ENCODE measurements around the gene TMEM256.
A peak's percentile ranks its signal among the peaks of the same experiment; 100 is the strongest.
"Not testable (repeated sequence)": the region's sequence is repeated elsewhere in the genome, so short reads cannot be mapped to it uniquely, and the experiment has no call there.

Gene TMEM256

DNA sequence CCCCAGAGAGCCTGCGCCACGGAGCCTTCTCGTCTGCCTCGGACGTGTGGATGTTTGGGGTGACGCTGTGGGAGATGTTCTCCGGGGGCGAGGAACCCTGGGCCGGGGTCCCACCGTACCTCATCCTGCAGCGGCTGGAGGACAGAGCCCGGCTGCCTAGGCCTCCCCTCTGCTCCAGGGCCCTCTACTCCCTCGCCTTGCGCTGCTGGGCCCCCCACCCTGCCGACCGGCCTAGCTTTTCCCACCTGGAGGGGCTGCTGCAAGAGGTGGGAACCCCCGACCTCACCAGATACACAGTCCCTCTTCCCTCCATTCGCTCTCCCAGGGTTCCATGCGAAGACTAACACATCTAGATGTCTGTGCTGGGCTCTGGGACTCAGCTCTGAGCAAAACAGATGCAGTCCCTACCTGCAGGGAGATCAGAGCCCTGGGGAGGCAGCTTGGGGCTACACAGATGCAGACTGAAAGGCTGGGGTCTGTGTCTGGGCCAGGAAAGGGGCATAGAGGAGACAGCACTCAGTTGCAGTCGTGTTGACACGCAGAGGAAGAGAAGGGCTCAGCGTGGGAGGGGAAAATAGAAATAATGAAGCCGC, 19.3 kb downstream of the TMEM256 start:
- DNase-seq (ENCODE audit: low read depth in 3 of 3, low spot score in 1 of 3), result no peak

DNA sequence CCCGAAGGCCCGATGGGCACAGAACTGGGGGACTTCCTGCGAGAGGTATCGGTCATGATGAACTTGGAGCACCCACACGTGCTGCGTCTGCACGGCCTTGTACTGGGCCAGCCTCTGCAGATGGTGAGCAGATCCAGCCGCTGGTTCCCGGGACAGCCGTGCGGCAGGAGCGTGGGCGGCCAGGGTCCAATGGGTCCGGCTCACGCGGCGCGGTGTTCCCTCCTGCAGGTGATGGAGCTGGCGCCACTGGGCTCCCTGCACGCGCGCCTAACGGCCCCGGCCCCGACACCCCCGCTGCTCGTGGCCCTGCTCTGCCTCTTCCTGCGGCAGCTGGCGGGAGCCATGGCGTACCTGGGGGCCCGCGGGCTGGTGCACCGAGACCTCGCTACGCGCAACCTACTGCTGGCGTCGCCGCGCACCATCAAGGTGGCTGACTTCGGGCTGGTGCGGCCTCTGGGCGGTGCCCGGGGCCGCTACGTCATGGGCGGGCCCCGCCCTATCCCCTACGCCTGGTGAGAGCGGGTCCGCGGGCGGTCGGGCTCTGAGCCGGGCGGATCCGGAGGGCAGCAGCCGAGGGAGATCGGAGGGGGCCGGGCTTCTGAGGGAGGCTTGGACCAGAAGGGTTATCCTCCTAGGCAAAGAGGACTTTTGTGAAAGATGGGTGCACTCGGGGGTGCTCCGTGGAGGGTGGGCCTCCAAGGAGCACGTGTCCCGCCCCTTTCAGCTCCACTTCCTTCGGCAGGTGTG, 20.0 kb downstream of the TMEM256 start:
- peak; percentile 32 to 65 (median 60) for DNase-seq (ENCODE audit: low read depth in 3 of 3, low spot score in 1 of 3)

DNA sequence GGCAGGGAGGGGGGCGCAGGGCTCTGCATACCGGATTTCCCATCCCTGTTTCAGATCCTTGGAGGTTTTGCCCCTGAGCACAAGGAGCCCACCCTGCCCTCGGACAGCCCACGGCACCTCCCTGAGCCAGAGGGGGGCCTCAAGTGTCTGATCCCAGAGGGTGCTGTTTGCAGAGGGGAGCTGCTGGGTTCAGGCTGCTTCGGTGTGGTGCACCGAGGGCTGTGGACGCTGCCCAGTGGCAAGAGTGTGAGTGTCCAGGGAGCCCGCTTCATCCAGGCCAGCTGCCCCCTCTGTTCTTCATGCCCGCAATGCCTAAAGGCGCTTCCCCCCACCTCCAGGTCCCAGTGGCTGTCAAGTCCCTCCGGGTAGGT, 20.5 kb downstream of the TMEM256 start:
- DNase-seq (ENCODE audit: low read depth in 3 of 3, low spot score in 1 of 3), result no peak

DNA sequence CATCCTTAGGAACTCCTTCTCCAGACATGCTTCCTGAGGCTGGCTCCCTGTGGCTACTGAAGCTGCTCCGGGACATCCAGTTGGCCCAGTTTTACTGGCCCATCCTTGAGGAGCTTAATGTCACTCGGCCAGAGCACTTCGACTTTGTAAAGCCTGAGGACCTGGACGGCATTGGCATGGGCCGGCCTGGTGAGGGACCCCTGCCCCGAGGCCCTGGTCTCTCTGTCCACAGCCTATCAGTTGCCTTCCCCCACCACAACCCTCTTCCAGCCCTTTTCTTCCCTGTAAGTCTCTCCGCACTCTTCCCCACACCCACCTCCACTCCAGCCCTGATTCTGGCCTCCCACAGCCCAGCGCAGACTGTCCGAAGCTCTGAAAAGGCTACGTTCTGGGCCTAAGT, 21.0 kb downstream of the TMEM256 start:
- no peak for DNase-seq (ENCODE audit: low read depth in 3 of 3, low spot score in 1 of 3)

DNA sequence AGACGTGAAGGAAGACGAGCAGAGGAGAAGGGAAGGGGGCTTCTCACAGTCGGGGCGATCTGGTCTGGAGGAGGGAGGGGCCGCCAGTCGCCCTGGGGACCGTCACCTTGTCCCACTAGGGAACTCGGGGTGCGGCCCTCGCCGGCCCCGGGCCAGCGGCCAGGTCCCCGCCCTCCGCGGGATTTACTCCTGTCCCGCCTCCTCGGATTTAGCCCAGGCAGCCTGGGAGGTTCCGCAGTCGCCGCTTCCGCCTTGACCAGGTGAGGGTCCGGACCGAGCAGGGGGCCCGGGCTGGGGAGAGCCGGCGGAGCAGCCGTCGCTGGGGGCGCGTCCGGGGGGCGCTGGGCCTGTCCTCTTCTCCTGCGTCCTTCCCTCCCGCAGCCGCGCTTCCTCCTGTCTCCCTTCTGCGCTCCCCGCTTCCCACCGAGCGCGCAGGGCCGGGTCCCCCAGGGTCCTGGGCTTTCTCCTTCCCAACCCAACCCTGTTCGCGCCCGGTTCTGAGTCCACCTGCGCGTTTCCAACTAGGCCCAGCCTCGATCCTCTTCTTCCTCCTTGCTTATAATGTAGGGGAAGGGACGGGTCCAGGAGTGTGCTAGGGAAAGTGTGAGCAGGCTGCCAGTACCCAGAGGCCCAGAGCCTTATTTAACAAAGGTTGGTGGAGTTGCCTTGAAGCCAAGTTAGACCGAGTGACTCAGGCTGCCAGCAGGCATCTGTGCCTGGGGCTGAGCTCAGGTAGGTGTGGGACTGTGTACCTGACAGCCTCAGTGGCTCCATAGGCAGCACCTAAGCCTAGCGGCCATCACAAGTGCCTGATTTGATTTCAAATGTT, 22.8 kb downstream of the TMEM256 start, which contains the start of gene TNK1:
Gene TNK1 (plus strand): TSS at position 235 of the 829 bp plus-strand sequence. CDS start 1,838 bp downstream, outside the sequence.
- no peak for DNase-seq (ENCODE audit: low read depth in 3 of 3, low spot score in 1 of 3)

DNA sequence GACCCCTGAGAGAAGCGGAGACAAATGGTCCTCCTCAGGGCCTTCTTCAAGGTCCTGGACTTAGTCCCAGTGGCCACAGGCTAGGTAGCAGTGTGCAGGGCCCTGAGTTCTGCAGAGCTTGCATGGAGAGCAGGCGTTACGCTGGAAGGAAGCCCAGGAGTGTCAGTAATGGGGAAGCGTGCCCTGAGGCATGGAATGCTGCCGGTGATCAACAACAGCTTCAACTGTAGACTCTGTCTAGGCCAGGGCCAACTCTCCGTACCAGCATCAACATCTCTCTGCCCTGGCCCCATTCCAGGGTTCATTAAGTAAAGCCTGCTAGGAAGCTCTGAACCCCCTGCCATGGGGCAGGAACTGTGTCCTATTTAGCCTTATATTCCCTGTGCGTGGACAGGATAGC, 23.6 kb downstream of the TMEM256 start:
- DNase-seq (ENCODE audit: low read depth in 3 of 3, low spot score in 1 of 3), result no peak

DNA sequence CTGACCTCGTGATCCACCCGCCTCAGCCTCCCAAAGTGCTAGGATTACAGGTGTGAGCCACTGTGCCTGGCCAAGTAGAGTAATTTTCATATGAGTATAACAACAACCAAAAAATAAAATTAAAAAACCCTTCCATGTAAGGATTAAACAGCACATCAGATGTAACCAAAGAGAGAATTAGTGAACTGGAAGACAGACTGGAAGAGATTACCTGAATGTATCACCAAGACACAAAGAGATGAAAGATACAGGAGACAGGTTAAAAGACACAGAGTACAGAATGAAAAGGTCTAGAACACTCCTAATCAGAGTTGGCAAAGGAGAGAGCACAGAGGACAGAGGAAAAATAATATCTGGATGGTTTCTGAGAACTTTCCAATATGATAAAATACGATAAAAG, 24.8 kb downstream of the TMEM256 start:
- DNase-seq (ENCODE audit: low read depth in 3 of 3, low spot score in 1 of 3), result no peak

DNA sequence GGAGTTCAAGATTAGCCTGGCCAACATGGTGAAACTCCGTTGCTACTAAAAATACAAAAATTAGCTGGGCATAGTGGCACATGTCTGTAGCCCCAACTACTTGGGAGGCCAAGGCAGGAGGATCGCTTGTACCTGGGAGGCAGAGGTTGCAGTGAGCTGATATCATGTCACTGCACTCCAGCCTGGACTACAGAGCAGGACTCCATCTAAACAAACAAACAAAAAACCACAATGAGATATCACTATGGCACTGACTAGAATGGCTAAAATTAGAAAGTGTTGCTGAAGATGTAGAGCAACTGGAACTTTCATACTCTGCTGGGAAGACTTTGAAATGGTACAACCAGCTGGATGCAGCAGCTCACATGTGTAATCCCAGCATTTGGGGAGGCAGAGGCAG, 29.5 kb downstream of the TMEM256 start:
- no peak for DNase-seq (ENCODE audit: low read depth in 3 of 3, low spot score in 1 of 3)

DNA sequence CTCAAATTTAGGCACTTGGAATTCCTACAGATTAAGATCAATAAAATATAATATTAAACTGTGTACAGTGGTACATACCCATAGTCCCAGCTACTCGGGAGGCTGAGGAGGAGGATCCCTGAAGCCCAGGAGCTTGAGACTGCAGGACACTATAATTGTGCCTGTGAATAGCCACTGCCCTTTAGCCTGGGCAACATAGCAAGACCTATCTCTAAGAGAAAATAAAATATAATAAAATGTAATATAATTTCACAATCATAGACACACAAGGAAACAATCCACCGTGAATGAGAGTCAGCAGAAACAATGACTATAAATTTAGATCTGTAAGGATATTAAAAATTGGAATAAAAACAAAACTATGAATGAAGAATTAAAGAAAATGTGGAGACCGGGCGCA, 33.0 kb downstream of the TMEM256 start:
- DNase-seq (ENCODE audit: low read depth in 3 of 3, low spot score in 1 of 3), result no peak

DNA sequence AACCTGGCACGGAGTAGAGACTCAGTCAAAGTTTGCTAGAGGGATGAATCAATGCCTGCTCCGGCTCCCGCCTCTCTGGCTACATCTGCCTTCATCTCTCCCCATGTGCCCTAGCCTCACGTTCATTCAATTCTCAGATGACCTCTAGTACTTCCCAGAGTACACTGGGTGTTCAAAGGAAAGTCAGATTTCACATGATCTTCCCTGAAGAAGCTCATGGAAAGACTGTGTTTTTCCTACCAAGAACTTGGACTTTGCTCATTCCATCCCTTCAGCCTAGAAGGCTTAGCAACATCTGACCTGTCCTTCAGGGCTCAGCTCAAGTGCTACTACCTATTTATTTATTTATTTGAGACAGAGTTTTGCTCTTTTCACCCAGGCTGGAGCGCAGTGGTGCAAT, 34.1 kb downstream of the TMEM256 start:
- no peak for DNase-seq (ENCODE audit: low read depth in 3 of 3, low spot score in 1 of 3)

DNA sequence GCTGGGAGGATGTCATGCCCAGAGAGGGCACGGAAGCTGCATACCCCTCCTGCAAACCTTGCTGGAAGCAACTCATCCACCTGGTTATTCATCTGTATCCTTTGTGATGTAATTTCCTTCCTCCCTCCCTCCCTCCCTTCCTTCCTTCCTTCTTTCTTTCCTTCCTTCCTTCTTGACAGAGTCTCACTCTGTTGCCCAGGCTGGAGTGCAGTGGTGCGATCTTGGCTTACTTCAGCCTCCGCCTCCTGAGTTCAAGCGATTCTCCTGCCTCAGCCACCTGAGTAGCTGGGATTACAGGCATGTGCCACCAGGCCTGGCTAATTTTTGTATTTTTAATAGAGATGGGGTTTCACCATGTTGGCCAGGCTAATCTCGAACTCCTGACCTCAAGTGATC, 35.3 kb downstream of the TMEM256 start:
- not testable (repeated sequence) for DNase-seq (ENCODE audit: low read depth in 3 of 3, low spot score in 1 of 3)

DNA sequence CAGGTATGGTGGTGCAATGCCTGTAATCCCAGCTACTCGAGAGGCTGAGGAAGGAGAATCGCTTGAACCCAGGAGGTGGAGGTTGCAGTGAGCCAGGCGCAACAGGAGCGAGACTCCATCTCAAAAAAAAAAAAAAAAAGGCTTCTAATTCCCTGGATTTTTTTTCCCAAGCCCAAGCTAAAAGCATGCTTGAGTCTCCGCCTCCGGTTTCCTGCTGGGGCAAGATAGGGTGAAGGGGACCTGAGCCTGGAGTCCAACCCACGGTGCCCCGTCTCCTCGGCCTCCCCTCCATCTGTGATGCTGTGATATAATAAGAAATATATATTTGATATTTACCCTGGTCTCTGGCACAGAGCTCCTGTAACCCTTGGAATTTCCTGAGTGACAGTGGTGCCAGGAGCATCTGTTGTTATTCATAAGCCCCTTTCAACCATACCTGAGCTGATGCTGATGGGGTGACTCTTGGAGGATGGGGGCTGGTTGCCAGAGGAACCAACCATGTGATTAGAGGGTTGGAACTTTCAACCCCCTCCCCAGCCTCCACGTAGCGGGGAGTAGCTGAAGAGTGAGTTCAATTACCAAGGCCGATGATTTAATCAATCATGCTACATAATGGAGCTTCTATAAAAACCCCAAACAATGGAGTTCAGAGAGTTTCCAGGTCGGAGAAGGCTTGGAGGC, 35.8 kb downstream of the TMEM256 start:
- no peak for DNase-seq (ENCODE audit: low read depth in 3 of 3, low spot score in 1 of 3)

DNA sequence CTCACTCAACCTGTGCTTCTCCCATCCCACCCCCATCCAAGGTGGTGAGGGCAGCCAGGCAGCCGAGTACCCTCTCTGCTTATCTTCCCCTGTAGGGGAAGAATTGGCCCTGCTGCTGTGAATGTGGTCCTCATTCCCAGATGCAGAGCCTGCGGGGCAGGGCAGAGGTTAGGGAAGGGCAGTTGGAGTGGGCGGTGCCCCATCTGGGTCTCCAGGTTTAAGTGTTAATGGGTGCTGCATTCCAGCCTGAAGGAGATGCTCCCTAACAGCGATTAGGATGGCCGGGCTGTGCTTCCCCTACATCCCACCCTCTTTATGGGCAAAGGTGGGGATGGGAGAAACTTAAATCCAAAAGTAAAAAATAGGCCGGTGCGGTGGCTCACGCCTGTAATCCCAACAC, 36.8 kb downstream of the TMEM256 start:
- DNase-seq (ENCODE audit: low read depth in 3 of 3, low spot score in 1 of 3), result no peak

DNA sequence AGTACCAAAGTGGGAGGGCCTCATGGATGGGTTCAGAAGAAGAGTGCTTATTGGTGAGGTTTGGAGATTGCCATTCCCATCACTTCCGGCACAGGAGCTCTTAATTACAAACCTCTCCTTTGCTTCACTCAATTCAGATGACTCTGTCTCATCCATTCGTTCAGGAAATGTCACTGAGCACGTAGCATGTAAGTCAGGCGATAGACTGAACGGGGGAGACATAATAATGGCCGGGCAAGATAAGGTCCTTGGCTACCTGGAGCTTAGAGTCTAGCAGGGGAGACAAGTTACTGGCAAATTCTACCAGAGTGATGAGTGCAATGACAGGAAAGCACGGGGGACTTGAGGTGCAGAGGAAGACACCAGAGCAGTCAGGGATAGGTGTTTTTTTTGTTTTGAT, 37.9 kb downstream of the TMEM256 start:
- not testable (repeated sequence) for DNase-seq (ENCODE audit: low read depth in 3 of 3, low spot score in 1 of 3)

DNA sequence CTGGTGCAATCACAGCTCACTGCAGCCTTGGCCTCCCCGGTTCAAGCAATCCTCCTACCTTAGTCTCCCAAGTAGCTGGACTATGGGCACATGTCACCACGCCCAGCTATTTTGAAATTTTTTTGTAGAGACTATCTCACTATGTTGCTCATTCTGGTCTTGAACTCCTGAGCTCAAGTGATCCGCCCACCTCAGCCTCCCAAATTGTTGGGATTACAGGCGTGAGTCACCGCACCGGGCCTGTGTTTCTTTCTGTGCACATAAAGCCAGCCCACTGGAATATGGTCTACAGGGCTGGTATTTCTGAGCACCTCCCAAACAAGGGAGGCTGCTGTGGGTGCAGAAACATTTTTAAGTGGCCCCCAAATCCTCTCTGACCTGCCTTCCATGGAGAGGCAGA, 40.6 kb downstream of the TMEM256 start:
- DNase-seq (ENCODE audit: low read depth in 3 of 3, low spot score in 1 of 3), result no peak

DNA sequence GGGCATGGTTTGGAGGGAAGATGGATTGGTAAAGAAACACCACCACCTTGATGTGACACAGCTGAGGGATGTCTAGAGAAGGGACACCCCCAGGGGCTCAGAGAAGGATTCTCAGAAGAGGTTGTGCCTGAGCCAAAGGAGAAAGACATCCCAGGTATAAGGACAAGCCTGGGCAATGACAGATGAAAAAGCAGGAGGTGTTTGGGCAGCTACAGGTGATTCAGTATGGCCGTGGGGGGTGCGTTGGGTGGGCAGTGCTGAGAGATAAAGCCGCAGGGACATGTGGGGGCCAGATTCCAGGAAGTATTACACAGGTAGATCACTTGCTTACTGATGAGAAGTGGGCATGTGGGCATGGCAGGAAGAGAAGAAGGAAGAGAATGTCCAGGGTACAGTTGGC, 42.0 kb downstream of the TMEM256 start:
- DNase-seq (ENCODE audit: low read depth in 3 of 3, low spot score in 1 of 3), result no peak

DNA sequence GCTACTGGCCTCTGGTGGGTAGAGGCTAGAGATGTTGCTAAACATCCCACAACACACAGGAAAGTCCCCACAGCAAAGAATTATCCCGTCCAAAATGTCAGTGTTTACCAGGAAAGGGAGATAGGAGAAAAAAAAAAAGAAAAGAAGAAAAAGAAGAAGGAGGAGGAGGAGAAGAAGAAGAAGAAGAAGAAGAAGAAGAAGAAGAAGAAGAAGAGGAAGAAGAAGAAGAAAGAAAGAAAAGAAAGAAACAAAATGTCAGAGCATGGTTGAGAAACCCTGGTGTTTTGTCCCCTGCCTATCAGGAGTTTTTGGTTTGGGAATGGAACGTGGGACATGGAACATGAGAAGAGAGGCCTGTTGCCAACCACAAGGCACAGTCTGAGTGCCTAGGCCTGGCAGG, 46.5 kb downstream of the TMEM256 start:
- DNase-seq (ENCODE audit: low read depth in 3 of 3, low spot score in 1 of 3), result no peak

DNA sequence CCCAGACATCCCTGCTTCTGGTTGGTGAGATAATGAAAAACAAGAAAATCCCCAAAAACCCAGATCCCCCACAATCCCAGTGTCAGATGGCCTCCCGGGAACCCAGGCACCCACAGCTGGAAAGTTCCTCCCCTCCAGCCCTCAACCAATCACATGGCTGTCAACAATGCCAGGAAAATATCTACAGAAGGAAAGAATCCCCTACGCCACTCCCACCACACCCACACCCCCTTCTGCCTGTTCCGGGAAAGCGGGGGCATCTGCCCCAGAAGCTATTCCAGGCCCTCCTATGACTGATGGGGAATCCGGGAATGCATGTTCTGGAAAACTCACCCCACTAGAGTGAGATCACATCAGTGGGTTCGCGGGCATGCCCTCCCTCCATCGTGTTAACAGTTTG, 47.1 kb downstream of the TMEM256 start:
- no peak for DNase-seq (ENCODE audit: low read depth in 3 of 3, low spot score in 1 of 3)

DNA sequence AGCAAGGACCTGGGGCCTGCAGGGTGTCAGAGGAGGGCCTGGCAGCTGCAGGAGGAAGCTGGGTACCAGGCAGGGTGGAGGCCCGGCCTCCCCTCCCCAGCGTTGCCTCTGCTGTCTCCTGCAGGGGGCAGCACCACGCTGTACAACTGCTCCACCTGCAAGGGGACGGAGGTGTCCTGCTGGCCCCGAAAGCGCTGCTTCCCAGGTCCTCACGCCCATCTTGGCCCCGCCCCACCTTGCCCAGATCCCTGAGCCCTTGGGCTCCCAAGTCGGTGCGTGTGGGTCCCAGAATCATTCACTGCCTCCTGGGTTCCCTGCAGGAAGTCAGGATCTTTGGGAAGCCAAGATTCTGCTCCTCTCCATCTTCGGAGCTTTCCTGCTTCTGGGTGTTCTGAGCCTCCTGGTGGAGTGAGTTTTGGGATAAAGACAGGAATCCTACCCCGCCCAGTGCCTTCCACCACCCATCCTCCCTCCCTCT, 47.8 kb downstream of the TMEM256 start:
- peak; percentile 67 to 77 (median 73) for DNase-seq (ENCODE audit: low read depth in 3 of 3, low spot score in 1 of 3)

DNA sequence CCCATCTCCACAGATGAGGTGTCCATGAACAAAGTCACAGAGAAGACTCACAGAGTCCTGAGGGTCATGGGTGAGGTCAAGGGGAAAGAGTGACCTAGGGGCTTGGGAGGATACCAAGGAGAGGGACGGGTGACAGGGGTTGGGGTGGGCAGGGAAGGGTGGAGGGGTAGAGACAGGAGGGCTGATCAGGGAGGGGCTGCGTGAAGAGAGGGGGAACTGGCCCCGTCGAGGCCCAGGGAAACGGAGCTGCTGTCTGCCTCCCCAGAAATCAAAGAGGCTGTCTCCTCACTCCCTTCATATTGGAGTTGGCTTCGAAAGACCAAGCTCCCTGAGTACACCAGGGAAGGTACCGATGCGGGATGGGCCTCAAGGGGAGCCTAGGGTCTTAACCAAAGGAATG, 48.3 kb downstream of the TMEM256 start:
- DNase-seq (ENCODE audit: low read depth in 3 of 3, low spot score in 1 of 3), result no peak

DNA sequence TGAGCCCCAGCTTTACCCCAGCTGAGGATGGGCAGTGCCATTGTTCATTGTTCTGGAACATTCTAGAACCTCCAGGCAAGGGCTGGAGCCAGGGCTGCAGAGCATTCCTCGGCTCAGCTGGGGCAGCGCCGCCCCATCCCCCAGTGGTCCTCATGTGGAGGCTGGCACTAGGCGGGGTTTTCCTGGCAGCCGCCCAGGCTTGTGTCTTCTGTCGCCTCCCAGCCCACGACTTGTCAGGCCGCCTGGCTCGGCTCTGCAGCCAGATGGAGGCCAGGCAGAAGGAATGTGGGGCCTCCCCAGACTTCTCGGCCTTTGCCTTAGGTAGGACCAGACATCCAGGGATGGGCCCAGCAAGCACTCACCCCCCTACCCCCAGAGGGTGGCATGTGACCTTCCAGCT, 48.8 kb downstream of the TMEM256 start, which contains the start of gene TMEM95:
Gene TMEM95 (plus strand): TSS at position 104 of the 400 bp plus-strand sequence. CDS start 49 bp downstream, at position 153.
- DNase-seq (ENCODE audit: low read depth in 3 of 3, low spot score in 1 of 3), result no peak

All from stimulated activated CD4-positive, alpha-beta T cell treated with anti-CD3 and anti-CD28 coated beads, TNF-alpha, amount 100 ng/mL, for 1 hour (primary cell).